OCI-LY3 (cell line): ENCODE results near the gene TMEM119.

Experiments used
- H2AFZ ChIP-seq: fragments of 200-600, 300-600 bp; shearing (Covaris generic); 2 replicates; pipeline ENCODE4 v1.6.0; 2014; ENCODE audit warnings: antibody characterized with exemption, low read depth, low read length
- H3K27ac ChIP-seq: fragments of 200-600, 300-600 bp; sonication (generic); 2 replicates; pipeline ENCODE4 v1.5.1; 2014; ENCODE audit warnings: mild to moderate bottlenecking, low read length, moderate library complexity, mixed read lengths
- H3K27me3 ChIP-seq: fragments of 200-600, 300-600 bp; sonication (generic); 2 replicates; pipeline ENCODE4 v1.6.1; 2014; ENCODE audit warnings: low read depth, low read length, mixed read lengths
- H3K36me3 ChIP-seq: fragments of 200-600, 300-600 bp; sonication (generic); replicated peaks from 2 replicates; pipeline ENCODE3; 2014; ENCODE audit warnings: low read depth, low read length, mixed read lengths
- H3K4me1 ChIP-seq: fragments of 300-600, 200-600 bp; sonication (generic); 2 replicates; pipeline ENCODE4 v1.6.1; 2014; ENCODE audit warnings: low read length, mixed read lengths
- H3K4me2 ChIP-seq: fragments of 200-600, 300-600 bp; sonication (generic); 2 replicates; pipeline ENCODE4 v1.6.1; 2014; ENCODE audit warnings: low read length, mixed read lengths
- H3K4me3 ChIP-seq: fragments of 300-600, 200-600 bp; sonication (generic); 2 replicates; pipeline ENCODE4 v1.5.1; 2014; ENCODE audit warnings: antibody characterized with exemption, mild to moderate bottlenecking, low read length, moderate library complexity
- H3K79me2 ChIP-seq: fragments of 300-600, 200-600 bp; shearing (Covaris generic); 2 replicates; pipeline ENCODE4 v1.6.1; 2014; ENCODE audit warnings: mild to moderate bottlenecking, low read length, mixed read lengths
- H3K9ac ChIP-seq: fragments of 300-600, 200-600 bp; shearing (Covaris generic); 2 replicates; pipeline ENCODE4 v1.6.0; 2014; ENCODE audit warnings: mild to moderate bottlenecking, low read length, moderate library complexity
- H3K9me3 ChIP-seq: fragments of 200-600, 300-600 bp; shearing (Covaris generic); 2 replicates; pipeline ENCODE4 v1.6.1; 2014; ENCODE audit warnings: low read length, mixed read lengths; ENCODE audit not compliant: insufficient read depth
- H4K20me1 ChIP-seq: fragments of 200-600, 300-600 bp; sonication (generic); 2 replicates; pipeline ENCODE4 v1.6.1; 2016; ENCODE audit warnings: low read length, mixed read lengths; ENCODE audit not compliant: insufficient read depth
- EZH2phosphoT487 ChIP-seq: fragments of 200-600 bp; shearing (Covaris generic); IDR thresholded peaks from 2 replicates; pipeline ENCODE4 v1.6.1; 2018; ENCODE audit warnings: antibody characterized with exemption, mixed run types, low read depth
- TF ChIP-seq, protein P1 (sequence below): fragments of 200-600, 300-600 bp; sonication (generic); IDR thresholded peaks from 2 replicates; pipeline ENCODE4 v1.5.1; 2014; ENCODE audit warnings: antibody characterized with exemption, low read length, low read depth

TMEM119 gene

DNA sequence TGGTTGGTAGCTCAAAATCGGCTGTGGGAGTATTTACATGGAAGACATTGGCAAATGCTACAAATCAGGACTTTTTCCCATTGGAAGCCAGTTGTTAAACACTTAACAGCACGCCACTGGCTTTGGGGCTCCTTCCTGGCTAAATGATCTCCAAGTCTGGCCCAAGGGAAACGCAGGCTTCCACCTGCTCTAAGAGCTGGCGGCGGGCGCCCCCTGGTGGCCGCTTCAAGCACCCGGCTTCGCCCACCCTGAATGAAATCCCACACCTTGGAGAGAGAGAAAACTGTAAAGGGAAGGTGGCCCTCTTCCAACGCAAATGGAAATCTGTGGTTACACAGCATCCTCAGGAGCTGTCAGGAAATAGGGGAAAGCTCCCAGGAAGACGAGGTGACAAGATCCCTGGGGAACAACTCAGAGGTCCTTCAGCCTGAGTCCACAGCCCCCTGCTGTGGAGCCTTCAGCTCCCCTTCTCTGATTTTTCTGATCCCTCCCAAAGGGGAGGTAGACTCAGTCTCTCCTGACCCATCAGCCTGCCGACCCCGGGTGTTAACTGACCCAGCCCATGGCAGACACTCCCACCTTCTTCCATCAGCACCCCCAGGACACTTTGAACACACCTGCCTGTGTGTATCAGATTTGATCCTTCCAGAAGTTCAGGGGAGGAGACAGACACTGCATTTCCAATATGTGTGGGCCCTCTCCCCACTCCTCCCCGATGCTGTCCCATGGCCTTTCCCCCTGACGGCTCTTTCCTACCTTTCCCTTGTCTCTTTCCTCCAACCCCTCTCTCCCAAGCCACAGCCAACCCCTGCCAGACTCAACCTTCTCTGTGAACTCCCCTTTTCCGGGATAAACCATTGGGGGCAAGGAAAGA is 20.4 kb upstream of the TMEM119 start:
- H3K9me3 ChIP-seq, result peaks cover 7% of the 10 kb centered on the region; the same call in 1 of the 2 replicates
- H3K4me3 ChIP-seq, result no peak overlapping the region
- peaks cover 44% of the 10 kb centered on the region for H3K4me1 ChIP-seq
- peak overlapping the region; percentile 59 for H3K4me2 ChIP-seq
- H3K79me2 ChIP-seq, result no peaks in the 10 kb centered on the region
- peaks cover 16% of the 10 kb centered on the region for H3K36me3 ChIP-seq
- peak overlapping the region; percentile 39 for H3K9ac ChIP-seq
- no peaks in the 10 kb centered on the region for H4K20me1 ChIP-seq
- no peaks in the 10 kb centered on the region; the same call in 1 of the 2 replicates for H3K27me3 ChIP-seq
- no peak overlapping the region for H2AFZ ChIP-seq
- no peak for TF ChIP-seq EZH2phosphoT487
- TF ChIP-seq, protein P1, sequence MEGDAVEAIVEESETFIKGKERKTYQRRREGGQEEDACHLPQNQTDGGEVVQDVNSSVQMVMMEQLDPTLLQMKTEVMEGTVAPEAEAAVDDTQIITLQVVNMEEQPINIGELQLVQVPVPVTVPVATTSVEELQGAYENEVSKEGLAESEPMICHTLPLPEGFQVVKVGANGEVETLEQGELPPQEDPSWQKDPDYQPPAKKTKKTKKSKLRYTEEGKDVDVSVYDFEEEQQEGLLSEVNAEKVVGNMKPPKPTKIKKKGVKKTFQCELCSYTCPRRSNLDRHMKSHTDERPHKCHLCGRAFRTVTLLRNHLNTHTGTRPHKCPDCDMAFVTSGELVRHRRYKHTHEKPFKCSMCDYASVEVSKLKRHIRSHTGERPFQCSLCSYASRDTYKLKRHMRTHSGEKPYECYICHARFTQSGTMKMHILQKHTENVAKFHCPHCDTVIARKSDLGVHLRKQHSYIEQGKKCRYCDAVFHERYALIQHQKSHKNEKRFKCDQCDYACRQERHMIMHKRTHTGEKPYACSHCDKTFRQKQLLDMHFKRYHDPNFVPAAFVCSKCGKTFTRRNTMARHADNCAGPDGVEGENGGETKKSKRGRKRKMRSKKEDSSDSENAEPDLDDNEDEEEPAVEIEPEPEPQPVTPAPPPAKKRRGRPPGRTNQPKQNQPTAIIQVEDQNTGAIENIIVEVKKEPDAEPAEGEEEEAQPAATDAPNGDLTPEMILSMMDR, result peak; percentile 97
- peak overlapping the region; percentile 91 for H3K27ac ChIP-seq

DNA sequence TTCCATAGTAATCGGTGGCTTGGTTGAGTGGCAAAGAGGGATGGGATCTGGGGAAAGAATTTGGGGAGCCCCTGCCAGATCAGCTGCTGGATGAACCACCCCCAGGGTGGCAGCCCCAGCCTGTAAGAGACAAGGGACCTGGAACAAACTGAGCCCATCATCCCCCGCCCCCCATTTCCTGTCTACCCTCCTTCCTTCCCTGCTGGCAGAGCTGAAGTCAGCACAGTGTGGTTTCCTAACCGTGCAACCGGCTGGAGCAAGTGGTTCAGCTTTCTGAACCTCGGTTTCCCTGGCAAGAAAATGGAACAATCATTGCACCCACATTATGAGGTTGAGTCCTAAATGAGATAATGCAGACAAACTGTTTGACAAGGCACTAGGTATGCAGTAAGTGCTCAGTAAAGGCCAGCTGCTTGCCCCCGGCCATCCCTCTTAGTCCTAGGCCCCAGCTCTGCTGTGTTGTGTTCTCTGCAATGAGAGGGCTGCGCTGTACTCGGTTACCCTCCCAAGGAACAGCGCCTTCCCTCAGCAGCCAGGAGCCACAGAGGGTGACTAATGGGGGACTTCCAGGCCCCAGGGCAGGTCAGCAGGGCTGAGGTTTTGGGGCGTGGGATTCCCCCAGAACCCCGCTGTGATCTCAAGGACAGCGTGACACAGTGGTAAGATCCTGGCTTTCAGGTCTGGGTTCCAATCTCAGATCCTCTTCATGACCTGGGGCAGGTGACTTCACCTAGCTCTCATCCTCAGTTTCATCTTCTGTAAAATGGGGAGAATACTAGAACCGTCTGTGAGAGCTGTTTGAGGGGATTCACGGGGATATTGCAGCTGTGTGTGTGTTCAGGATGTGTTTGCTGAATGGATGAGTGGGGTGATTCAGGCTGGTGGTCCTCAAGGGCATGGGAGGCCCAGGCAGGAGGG is 19.3 kb upstream of the TMEM119 start:
- H3K27me3 ChIP-seq, result no peaks in the 10 kb centered on the region; the same call in 1 of the 2 replicates
- no peaks in the 10 kb centered on the region for H4K20me1 ChIP-seq
- H3K4me3 ChIP-seq, result peak overlapping the region; percentile 26; the same call in 1 of the 2 replicates
- H2AFZ ChIP-seq, result no peak overlapping the region
- H3K4me1 ChIP-seq, result peaks cover 49% of the 10 kb centered on the region
- peaks cover 7% of the 10 kb centered on the region; the same call in 1 of the 2 replicates for H3K9me3 ChIP-seq
- H3K4me2 ChIP-seq, result peak overlapping the region; percentile 59
- TF ChIP-seq, protein P1, result no peak
- TF ChIP-seq EZH2phosphoT487, result no peak
- H3K9ac ChIP-seq, result peak overlapping the region; percentile 64
- peaks cover 7% of the 10 kb centered on the region for H3K36me3 ChIP-seq
- H3K27ac ChIP-seq, result peak overlapping the region; percentile 91
- no peaks in the 10 kb centered on the region for H3K79me2 ChIP-seq

DNA sequence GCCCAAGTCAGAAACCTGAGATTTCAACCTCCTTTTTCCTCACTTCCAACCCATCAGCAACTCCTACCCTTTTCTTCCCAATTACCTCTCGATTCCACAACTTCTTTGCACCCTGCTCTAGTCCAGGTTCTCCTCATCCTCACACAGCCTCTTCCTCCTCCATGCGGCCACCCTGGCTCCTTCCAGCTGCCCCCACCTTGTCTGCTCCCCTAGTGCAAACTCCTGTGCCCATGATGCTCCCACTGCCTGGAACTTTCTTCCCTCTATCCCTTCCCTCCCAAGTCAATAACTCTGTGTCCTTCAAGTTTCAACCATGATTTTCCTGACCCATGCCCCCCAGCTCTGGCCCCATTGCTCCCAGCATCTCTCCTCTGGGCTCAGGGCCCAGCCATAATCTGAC is 18.5 kb upstream of the TMEM119 start:
- H3K4me3 ChIP-seq, result peak overlapping the region; percentile 26; the same call in 1 of the 2 replicates
- H3K4me2 ChIP-seq, result peak overlapping the region; percentile 59
- no peak for TF ChIP-seq EZH2phosphoT487
- TF ChIP-seq, protein P1, result no peak
- no peaks in the 10 kb centered on the region for H3K79me2 ChIP-seq
- peaks cover 7% of the 10 kb centered on the region; the same call in 1 of the 2 replicates for H3K9me3 ChIP-seq
- no peaks in the 10 kb centered on the region for H4K20me1 ChIP-seq
- no peaks in the 10 kb centered on the region; the same call in 1 of the 2 replicates for H3K27me3 ChIP-seq
- peaks cover 7% of the 10 kb centered on the region for H3K36me3 ChIP-seq
- H3K27ac ChIP-seq, result peak overlapping the region; percentile 91
- H3K9ac ChIP-seq, result peak overlapping the region; percentile 64
- H3K4me1 ChIP-seq, result peaks cover 51% of the 10 kb centered on the region
- H2AFZ ChIP-seq, result no peak overlapping the region
